ENCODE results near the gene PPP1R7.

PPP1R7 gene

GRCh38 chr2:241228860-241229516 lies 78.7 kb downstream of the PPP1R7 start:
- no peak for DNase-seq (ENCODE audit: low read depth)

- no peak for DNase-seq (ENCODE audit: low read depth)
These were observed 79.5 kb downstream of the PPP1R7 start for GRCh38 chr2:241229563-241230401.

- DNase-seq (ENCODE audit: low read depth): no peak
These were observed 80.2 kb downstream of the PPP1R7 start for GRCh38 chr2:241230435-241230834.

- DNase-seq (ENCODE audit: low read depth): no peak
These were observed 82.7 kb downstream of the PPP1R7 start for GRCh38 chr2:241232736-241233575.
